RWPE2 (cell line): ENCODE results near the gene EVI2B.

Experiments used
- ATAC-seq: fragments of 200-7000 bp; cut with Tn5 transposase; 3 replicates; pipeline ENCODE4 v1.9.1; 2021; ENCODE audit warnings: low read depth
- DNase-seq: peaks from one replicate; pipeline ENCODE4 v3.0.0-alpha.2; 2020; ENCODE audit warnings: low spot score
- H3K27ac ChIP-seq: fragments of 450-650 bp; 2 replicates; pipeline ENCODE4 v1.5.1; 2017; ENCODE audit warnings: mild to moderate bottlenecking; ENCODE audit not compliant: poor library complexity, severe bottlenecking
- H3K27me3 ChIP-seq: fragments of 250-450 bp; sonication (Bioruptor Pico); 2 replicates; pipeline ENCODE4 v1.5.1; 2021; ENCODE audit warnings: mild to moderate bottlenecking, moderate library complexity; ENCODE audit not compliant: insufficient read depth, poor library complexity, severe bottlenecking
- H3K36me3 ChIP-seq: fragments of 250-450 bp; sonication (Bioruptor Pico); 2 replicates; pipeline ENCODE4 v1.5.1; 2020; ENCODE audit warnings: low read depth, mild to moderate bottlenecking, moderate library complexity
- H3K4me1 ChIP-seq: fragments of 250-450 bp; sonication (Bioruptor Pico); 2 replicates; pipeline ENCODE4 v1.5.1; 2021; ENCODE audit warnings: mild to moderate bottlenecking, moderate library complexity; ENCODE audit not compliant: insufficient read depth, poor library complexity, severe bottlenecking
- H3K4me3 ChIP-seq: fragments of 250-450 bp; sonication (Bioruptor Pico); 2 replicates; pipeline ENCODE4 v1.5.1; 2021; ENCODE audit warnings: mild to moderate bottlenecking, moderate library complexity; ENCODE audit not compliant: severe bottlenecking
- H3K9me3 ChIP-seq: fragments of 250-450 bp; sonication (Bioruptor Pico); 2 replicates; pipeline ENCODE4 v1.5.1; 2021; ENCODE audit warnings: mild to moderate bottlenecking, moderate library complexity; ENCODE audit not compliant: severe bottlenecking
- TF ChIP-seq, protein P1 (sequence below): fragments of 450-650 bp; IDR thresholded peaks from one replicate; pipeline ENCODE4 v1.5.1; 2017; ENCODE audit warnings: mild to moderate bottlenecking, moderate library complexity; ENCODE audit not compliant: poor library complexity, severe bottlenecking

The EVI2B gene

GRCh38 chr17:31310260-31310659, 3.6 kb downstream of the EVI2B start:
- no peaks in the 10 kb centered on the region for H3K27me3 ChIP-seq
- H3K4me1 ChIP-seq: peaks cover 26% of the 10 kb centered on the region
- no peaks in the 10 kb centered on the region for H3K9me3 ChIP-seq
- no peak for DNase-seq
- H3K27ac ChIP-seq: no peak overlapping the region
- TF ChIP-seq, protein P1, sequence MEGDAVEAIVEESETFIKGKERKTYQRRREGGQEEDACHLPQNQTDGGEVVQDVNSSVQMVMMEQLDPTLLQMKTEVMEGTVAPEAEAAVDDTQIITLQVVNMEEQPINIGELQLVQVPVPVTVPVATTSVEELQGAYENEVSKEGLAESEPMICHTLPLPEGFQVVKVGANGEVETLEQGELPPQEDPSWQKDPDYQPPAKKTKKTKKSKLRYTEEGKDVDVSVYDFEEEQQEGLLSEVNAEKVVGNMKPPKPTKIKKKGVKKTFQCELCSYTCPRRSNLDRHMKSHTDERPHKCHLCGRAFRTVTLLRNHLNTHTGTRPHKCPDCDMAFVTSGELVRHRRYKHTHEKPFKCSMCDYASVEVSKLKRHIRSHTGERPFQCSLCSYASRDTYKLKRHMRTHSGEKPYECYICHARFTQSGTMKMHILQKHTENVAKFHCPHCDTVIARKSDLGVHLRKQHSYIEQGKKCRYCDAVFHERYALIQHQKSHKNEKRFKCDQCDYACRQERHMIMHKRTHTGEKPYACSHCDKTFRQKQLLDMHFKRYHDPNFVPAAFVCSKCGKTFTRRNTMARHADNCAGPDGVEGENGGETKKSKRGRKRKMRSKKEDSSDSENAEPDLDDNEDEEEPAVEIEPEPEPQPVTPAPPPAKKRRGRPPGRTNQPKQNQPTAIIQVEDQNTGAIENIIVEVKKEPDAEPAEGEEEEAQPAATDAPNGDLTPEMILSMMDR: no peak
- ATAC-seq: no peak
- H3K4me3 ChIP-seq: no peak overlapping the region
- 0 out of 2 replicates have a peak, but pooled peaks cover 9% of the 10 kb centered on the region for H3K36me3 ChIP-seq

DNA sequence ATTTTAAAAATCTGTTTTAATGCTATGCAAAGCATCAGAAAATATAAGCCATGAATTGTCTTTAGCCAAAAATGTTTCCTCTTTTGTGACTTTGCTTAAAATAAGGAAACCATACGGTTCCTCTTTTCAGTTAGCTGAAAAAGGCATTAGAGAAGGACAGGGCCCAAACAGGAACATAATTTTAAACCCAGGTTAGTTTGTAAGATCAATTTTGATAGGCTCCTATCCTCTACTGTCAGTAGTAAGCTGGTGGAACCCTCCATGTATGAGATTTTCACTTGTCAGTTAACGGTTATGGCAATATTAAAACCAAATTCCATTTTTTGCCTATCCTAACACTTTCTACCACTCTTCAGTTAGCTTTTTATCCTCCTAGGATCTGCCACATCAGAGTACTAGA, 4.3 kb downstream of the EVI2B start:
- Histone ChIP-seq H3K27ac (no peak overlapping the region), H3K36me3 (0 out of 2 replicates have a peak, but pooled peaks cover 2% of the 10 kb centered on the region), H3K4me1 (peaks cover 20% of the 10 kb centered on the region), H3K4me3 (no peak overlapping the region), H3K27me3 (no peaks in the 10 kb centered on the region), H3K9me3 (no peaks in the 10 kb centered on the region)
- ATAC-seq: no peak
- DNase-seq: no peak
- TF ChIP-seq, protein P1: no peak

GRCh38 chr17:31308372-31309334, 5.2 kb downstream of the EVI2B start:
- no peak overlapping the region for H3K4me3 ChIP-seq
- DNase-seq (no peak), ATAC-seq (no peak)
- no peaks in the 10 kb centered on the region for H3K36me3 ChIP-seq
- H3K9me3 ChIP-seq: no peaks in the 10 kb centered on the region
- H3K27me3 ChIP-seq: no peaks in the 10 kb centered on the region
- TF ChIP-seq, protein P1: no peak
- H3K4me1 ChIP-seq: peaks cover 11% of the 10 kb centered on the region
- no peak overlapping the region for H3K27ac ChIP-seq

DNA sequence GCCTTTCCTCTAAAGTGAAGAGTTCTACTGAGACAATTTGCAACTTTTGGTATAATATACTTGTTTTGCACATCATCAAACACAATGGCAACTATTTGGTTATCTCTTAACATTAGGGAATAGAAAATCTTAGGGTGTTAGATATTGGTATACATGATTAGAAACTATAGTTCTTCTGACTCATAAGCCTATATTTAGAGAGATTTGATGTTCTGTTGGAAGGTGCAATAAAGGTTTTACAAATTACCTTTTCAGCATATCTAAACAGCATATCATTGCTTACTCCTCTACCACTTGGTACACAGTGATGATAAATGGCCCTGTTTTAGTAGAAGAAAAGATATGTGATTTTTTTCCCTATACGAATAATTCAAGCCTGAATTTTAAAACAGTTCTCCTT, 6.2 kb downstream of the EVI2B start:
- no peaks in the 10 kb centered on the region for H3K9me3 ChIP-seq
- H3K27me3 ChIP-seq: no peaks in the 10 kb centered on the region
- H3K4me3 ChIP-seq: no peak overlapping the region
- H3K36me3 ChIP-seq: no peaks in the 10 kb centered on the region; the same call in 1 of the 2 replicates
- peaks cover 1% of the 10 kb centered on the region for H3K4me1 ChIP-seq
- ATAC-seq: no peak
- TF ChIP-seq, protein P1: no peak
- H3K27ac ChIP-seq: no peak overlapping the region
- DNase-seq: no peak

DNA sequence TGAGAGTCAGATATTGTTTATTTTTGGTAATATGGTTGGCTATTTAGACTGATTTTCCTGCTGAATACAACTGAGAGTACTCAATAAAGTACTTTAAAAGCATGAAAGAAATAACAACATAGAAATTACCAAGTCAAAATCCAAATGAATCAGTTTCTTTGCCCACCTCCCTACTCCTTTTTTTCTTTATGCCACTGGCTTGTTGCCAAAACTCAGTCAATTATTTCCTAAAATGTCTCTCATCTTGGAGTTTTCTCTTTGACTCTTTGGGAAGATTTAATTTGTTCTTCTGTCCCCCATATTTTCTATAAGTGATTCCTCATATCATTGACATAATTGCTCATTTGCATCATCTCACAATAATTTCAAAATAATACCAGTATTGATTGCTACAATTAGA, 14.2 kb downstream of the EVI2B start:
- H3K36me3 ChIP-seq: peaks cover 6% of the 10 kb centered on the region; the same call in 1 of the 2 replicates
- H3K4me1 ChIP-seq: no peaks in the 10 kb centered on the region
- TF ChIP-seq, protein P1: no peak
- no peaks in the 10 kb centered on the region for H3K9me3 ChIP-seq
- no peaks in the 10 kb centered on the region for H3K27me3 ChIP-seq
- DNase-seq (no peak), ATAC-seq (no peak)
- no peak overlapping the region for H3K4me3 ChIP-seq
- H3K27ac ChIP-seq: no peak overlapping the region
